ENCODE data around the gene PLD6.

PLD6 gene

DNA sequence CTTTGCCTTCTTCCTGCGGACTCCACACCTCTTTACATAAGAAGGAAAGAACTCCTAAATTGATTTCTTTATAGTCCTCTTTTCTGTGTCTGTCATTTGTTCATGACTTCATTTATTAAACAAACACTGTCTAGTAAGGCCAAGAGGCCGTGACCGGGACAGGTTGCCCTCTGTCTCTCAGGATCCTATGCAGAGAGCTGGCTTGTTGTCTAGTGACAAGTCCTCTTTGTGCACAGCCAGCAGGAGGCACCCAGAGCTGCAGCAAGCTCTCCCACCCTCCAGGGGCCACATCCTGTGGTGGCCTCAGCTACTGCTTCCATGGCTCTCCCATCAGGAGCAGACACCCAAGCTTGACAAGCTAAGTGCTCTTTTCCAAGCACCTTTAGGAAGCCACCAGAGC, 50.6 kb downstream of the PLD6 start:
- DNase-seq (ENCODE audit: low read depth), result no peak

GRCh38 chr17:17154981-17155380, 51.2 kb downstream of the PLD6 start:
- DNase-seq (ENCODE audit: low read depth), result no peak

GRCh38 chr17:17154556-17154955, 51.6 kb downstream of the PLD6 start:
- DNase-seq (ENCODE audit: low read depth), result no peak

DNA sequence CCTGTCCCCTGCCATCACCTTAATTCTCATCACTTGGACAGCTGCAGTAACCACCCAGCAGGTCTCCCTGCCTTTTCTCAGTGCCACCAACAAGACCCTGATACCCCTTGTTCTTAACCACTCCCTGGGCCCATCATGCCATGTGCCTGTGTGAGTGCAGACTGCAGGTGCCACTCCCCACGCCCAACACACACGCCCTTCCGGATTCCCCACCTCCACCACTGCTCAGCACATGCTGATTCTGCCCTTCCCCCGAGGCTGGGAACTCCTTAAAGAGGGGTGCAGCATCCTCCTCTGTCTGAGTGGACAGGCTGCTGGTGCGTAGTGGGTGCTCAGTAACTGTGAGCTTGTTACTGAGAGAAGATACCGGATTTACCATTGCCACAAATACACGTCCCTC, 52.4 kb downstream of the PLD6 start:
- DNase-seq (ENCODE audit: low read depth), result no peak

GRCh38 chr17:17153071-17153470, 53.1 kb downstream of the PLD6 start:
- no peak for DNase-seq (ENCODE audit: low read depth)

GRCh38 chr17:17152385-17152784, 53.7 kb downstream of the PLD6 start:
- no peak for DNase-seq (ENCODE audit: low read depth)

DNA sequence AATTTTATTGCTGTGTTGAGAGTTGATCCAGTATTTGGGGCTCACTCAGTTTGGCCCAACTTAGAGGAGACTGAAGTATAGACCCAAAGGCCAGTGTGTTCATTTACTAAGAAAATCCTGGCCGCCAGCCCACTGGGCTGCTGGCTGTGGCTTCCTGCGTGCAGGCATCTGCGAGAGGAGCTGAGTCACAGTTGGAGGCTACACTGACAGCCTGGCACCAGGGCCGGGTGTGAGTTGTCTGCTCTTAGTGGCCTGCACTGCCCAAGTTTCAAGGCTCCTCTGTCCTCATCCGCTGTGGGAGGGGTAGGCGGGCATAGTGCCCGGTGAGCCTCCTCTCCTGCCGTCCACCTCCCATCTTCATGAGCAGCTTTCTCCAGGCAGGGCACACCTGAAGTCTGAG, 54.2 kb downstream of the PLD6 start:
- no peak for DNase-seq (ENCODE audit: low read depth)

- no peak for DNase-seq (ENCODE audit: low read depth)
These were observed 54.6 kb downstream of the PLD6 start for GRCh38 chr17:17151541-17151940.

DNA sequence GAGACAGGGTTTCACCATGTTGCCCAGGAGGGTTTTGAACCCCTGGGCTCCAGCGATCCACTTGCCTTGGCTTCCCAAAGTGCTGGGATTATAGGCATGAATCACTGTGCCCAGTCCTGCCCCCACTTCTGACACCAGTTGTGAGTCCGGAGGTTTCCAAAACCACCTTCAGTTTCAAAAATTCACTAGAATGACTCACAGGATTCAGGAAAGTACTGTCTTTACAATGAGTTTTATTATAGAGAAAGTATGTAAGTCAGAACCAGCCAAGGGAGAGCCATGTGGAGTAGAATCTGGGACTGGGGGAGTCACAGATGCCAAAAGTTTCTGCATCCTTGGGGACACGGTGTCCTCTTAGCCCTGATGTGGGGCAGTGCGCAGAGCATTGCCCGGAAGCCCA, 55.1 kb downstream of the PLD6 start:
- no peak for DNase-seq (ENCODE audit: low read depth)
